GM12878 (cell line): ENCODE data around the gene BICC1.

Experiments used
- CBFB ChIP-seq: IDR thresholded peaks from 2 replicates; pipeline ENCODE4 v1.6.1; 2016; ENCODE audit warnings: antibody characterized with exemption, low read depth
- CTCF ChIP-seq, 3 experiments: IDR thresholded peaks in 2 of 3; conservative IDR thresholded peaks in 1 of 3; 2 replicates each; pipeline ENCODE4 v1.5.1; 2011; ENCODE audit warnings: low read depth in 3 of 3, low read length in 3 of 3, mild to moderate bottlenecking in 3 of 3, control low read depth in 2 of 3, moderate library complexity in 2 of 3, inconsistent platforms in 1 of 3, mixed read lengths in 1 of 3; ENCODE audit not compliant: control insufficient read depth in 2 of 3, insufficient read depth in 1 of 3; ENCODE audit errors: extremely low read depth in 1 of 3
- EP300 ChIP-seq, 2 experiments: fragments of 150-350 bp in 1 of 2; IDR thresholded peaks; 2 replicates each; pipeline ENCODE4 v1.6.1; 2011 to 2012; ENCODE audit warnings: low read depth in 2 of 2, low read length in 2 of 2, borderline replicate concordance in 1 of 2, improper control_type of control experiment in 1 of 2, inconsistent platforms in 1 of 2; ENCODE audit not compliant: control insufficient read depth in 1 of 2
- FOS ChIP-seq: IDR thresholded peaks from 3 replicates; pipeline ENCODE4 v1.6.1; 2011; ENCODE audit warnings: borderline replicate concordance; ENCODE audit not compliant: insufficient read length; ENCODE audit errors: extremely low read depth
- MTA3 ChIP-seq: IDR thresholded peaks from 2 replicates; pipeline ENCODE4 v1.6.1; 2012; ENCODE audit warnings: low read length, inconsistent platforms, borderline replicate concordance
- PBX3 ChIP-seq: IDR thresholded peaks from 2 replicates; pipeline ENCODE4 v1.6.1; 2011; ENCODE audit warnings: mild to moderate bottlenecking, low read depth, low read length, moderate library complexity; ENCODE audit not compliant: insufficient replicate concordance
- RFX5 ChIP-seq: IDR thresholded peaks from 2 replicates; pipeline ENCODE4 v1.6.1; 2011; ENCODE audit warnings: low read depth, low read length, improper control_type of control experiment
- SIN3A ChIP-seq: IDR thresholded peaks from 2 replicates; pipeline ENCODE4 v1.6.1; 2012; ENCODE audit warnings: low read depth, low read length, improper control_type of control experiment
- SUZ12 ChIP-seq: fragments of 200-600 bp; sonication (generic); IDR thresholded peaks from one replicate; pipeline ENCODE4 v1.6.1; 2018; ENCODE audit warnings: antibody characterized with exemption, mild to moderate bottlenecking; ENCODE audit not compliant: unreplicated experiment
- TCF12 ChIP-seq: IDR thresholded peaks from 2 replicates; pipeline ENCODE4 v1.6.1; 2011; ENCODE audit warnings: low read depth, mild to moderate bottlenecking, low read length
- USF2 ChIP-seq: IDR thresholded peaks from 2 replicates; pipeline ENCODE4 v1.6.1; 2011; ENCODE audit warnings: low read depth, low read length, improper control_type of control experiment, borderline replicate concordance
- ZBTB40 ChIP-seq: fragments of 450-650 bp; IDR thresholded peaks from 2 replicates; pipeline ENCODE4 v1.6.1; 2016; ENCODE audit warnings: mild to moderate bottlenecking, moderate library complexity, borderline replicate concordance
- ZNF274 ChIP-seq: IDR thresholded peaks from one replicate; pipeline ENCODE4 v1.8.0; 2011; ENCODE audit not compliant: insufficient read length, insufficient read depth

DNA sequence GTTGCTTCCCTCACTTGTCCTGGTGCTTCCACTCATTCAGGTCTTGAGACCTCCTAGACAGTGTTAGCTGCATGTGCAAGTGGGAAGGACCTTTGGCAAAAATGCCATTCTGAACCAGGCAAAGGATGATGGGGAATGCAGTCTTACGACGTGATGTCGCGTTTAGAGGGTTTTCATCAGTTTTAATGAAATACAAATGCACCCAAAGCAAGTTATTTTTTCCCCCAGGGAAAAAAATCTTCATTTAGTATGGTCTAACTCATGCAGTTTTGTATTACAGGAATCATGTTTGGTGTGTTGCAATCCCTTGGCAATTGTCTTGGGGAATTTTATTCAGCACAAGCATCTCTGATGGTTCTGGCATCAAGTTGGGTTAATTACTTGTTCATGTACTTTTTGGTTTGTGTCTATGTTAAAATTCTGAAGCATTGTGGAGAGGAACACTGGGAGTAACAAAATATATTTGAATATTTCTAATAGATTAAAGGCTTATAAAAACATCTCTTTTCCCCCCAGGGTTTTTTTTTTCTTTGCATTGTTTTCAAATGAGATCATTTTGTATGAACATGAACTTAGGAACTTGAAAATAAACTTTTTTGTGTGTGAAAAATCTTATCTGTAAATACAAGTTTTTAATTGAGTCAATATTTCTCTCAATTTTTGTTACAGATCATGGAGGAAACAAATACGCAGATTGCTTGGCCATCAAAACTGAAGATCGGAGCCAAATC lies 188.9 kb downstream of the BICC1 start:
- TF ChIP-seq ZBTB40: no peak
- no peak for TF ChIP-seq EP300 (IDR thresholded peaks at IDR 0.05; ENCODE audit: borderline replicate concordance in 1 of 2, control insufficient read depth in 1 of 2, low read depth in 2 of 2, low read length in 2 of 2)
- no peak for TF ChIP-seq ZNF274
- TF ChIP-seq CTCF (IDR thresholded peaks at IDR 0.05 in 2 of 3, conservative IDR thresholded peaks at IDR 0.05 in 1 of 3; ENCODE audit: control insufficient read depth in 2 of 3, extremely low read depth in 1 of 3, insufficient read depth in 1 of 3, low read depth in 3 of 3, low read length in 3 of 3): no peak
- TF ChIP-seq FOS: no peak
- TF ChIP-seq USF2: no peak
- no peak for TF ChIP-seq PBX3
- TF ChIP-seq RFX5: no peak
- TF ChIP-seq CBFB: no peak
- TF ChIP-seq SIN3A: no peak
- no peak for TF ChIP-seq MTA3
- TF ChIP-seq TCF12: no peak
- no peak for TF ChIP-seq SUZ12
